IPS-18a (cell line): ENCODE results near the gene CLIC3.

Experiments used
- H3K27ac ChIP-seq: one replicate; pipeline ENCODE4 v1.5.1; 2013; ENCODE audit warnings: low read length
- H3K27me3 ChIP-seq: one replicate; pipeline ENCODE4 v1.6.1; 2013; ENCODE audit warnings: mild to moderate bottlenecking, low read length; ENCODE audit not compliant: control insufficient read depth, insufficient read depth
- H3K36me3 ChIP-seq: one replicate; pipeline ENCODE4 v1.6.1; 2013; ENCODE audit warnings: low read depth, low read length; ENCODE audit not compliant: control insufficient read depth
- H3K4me1 ChIP-seq: one replicate; pipeline ENCODE4 v1.6.1; 2013; ENCODE audit warnings: low read depth, low read length; ENCODE audit not compliant: control insufficient read depth
- H3K4me3 ChIP-seq: one replicate; pipeline ENCODE4 v1.5.1; 2013; ENCODE audit warnings: low read length
- H3K9ac ChIP-seq: one replicate; pipeline ENCODE4 v1.6.1; 2013; ENCODE audit warnings: mild to moderate bottlenecking, low read length, moderate library complexity
- H3K9me3 ChIP-seq: one replicate; pipeline ENCODE4 v1.6.1; 2013; ENCODE audit warnings: low read depth, low read length; ENCODE audit not compliant: control insufficient read depth

CLIC3 gene

GRCh38 chr9:136950656-136951276 is 45.6 kb downstream of the CLIC3 start:
- no peaks in the 10 kb centered on the region for H3K27me3 ChIP-seq
- no peaks in the 10 kb centered on the region for H3K36me3 ChIP-seq
- peaks cover 5% of the 10 kb centered on the region for H3K4me1 ChIP-seq
- H3K9me3 ChIP-seq: no peaks in the 10 kb centered on the region
- peak overlapping the region; percentile 62 for H3K4me3 ChIP-seq
- no peak overlapping the region for H3K27ac ChIP-seq
- H3K9ac ChIP-seq: peak overlapping the region; percentile 54

DNA sequence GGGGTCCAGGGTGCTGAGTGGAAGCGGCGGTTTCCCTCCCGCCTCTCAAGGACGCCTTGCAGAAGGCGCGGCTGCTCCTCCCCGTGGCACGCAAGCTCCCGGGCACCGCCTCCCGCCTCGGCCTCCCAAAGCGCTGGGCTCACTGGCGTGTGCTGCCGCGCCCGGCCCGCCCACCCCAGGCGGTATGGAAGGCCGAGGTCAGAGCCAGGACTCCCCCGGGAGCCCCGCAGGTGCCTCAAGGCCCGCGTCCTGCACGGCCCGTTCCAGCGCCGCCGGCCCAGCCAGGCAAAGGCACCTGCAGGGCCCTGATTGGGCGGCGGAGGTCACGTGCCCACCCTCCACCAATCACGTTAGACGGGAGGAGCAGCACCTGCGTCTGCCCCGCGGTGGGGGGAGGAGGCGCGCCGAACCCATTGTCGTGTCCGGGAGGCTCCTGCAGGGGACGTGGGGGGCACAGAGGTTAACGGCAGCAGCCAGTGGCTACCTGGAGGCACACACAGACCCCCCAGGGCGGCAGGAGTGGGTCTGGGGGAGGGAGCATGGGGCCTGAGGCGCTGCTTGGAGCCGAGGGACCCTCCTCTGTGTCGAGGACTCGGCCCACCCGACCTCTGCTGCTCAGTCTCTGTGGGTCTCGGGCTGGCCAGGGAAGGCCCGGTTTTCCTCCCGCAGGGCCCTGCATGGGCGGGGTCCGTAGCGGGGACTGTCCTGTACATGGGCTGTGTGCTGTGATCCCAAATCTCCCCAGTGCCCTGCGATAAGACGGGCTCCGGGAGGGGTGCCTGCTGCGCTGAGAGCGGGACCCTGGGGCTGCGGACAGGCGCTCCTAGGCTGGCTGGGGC is 46.3 kb downstream of the CLIC3 start:
- Histone ChIP-seq H3K9ac (peak overlapping the region; percentile 54), H3K27ac (no peak overlapping the region), H3K36me3 (no peaks in the 10 kb centered on the region), H3K27me3 (no peaks in the 10 kb centered on the region), H3K9me3 (no peaks in the 10 kb centered on the region), H3K4me3 (peak overlapping the region; percentile 62), H3K4me1 (peaks cover 5% of the 10 kb centered on the region)

GRCh38 chr9:136949239-136949816 is 47.0 kb downstream of the CLIC3 start:
- Histone ChIP-seq H3K36me3 (no peaks in the 10 kb centered on the region), H3K9ac (peak overlapping the region; percentile 36), H3K27ac (no peak overlapping the region), H3K4me3 (peak overlapping the region; percentile 62), H3K27me3 (no peaks in the 10 kb centered on the region), H3K9me3 (no peaks in the 10 kb centered on the region), H3K4me1 (peaks cover 5% of the 10 kb centered on the region)

DNA sequence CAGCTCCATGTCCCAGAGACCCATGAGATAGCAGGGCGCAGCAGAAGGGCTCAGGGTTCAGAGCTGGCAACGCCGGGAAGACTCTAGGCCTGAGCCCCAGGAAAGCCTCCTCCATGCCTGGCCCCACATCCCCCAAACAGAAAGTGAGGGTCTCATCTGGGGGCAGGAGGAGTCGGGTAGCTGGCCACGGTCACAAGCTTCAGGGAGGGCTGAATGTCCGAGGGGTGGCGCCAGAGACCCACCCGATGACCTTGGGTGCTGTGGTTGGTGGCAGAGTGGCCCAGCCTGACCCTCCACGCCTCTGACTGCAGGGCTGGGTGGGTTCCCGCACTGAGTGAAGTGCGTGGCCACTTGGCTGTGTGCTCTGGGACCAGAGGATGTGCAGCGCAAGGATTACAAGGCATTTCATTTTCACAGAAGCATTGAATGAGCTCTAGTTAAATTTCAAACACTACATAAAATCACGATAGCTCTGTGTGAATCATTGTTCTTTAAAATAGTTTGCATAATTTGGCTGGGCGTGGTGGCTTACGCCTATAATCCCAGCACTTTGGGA is 48.3 kb downstream of the CLIC3 start:
- peaks cover 5% of the 10 kb centered on the region for H3K4me1 ChIP-seq
- H3K9ac ChIP-seq: no peak overlapping the region
- H3K27ac ChIP-seq: no peak overlapping the region
- no peaks in the 10 kb centered on the region for H3K27me3 ChIP-seq
- H3K36me3 ChIP-seq: no peaks in the 10 kb centered on the region
- H3K9me3 ChIP-seq: no peaks in the 10 kb centered on the region
- H3K4me3 ChIP-seq: no peak overlapping the region

- H3K9me3 ChIP-seq: no peaks in the 10 kb centered on the region
- H3K4me3 ChIP-seq: no peak overlapping the region
- H3K9ac ChIP-seq: no peak overlapping the region
- H3K27ac ChIP-seq: no peak overlapping the region
- peaks cover 5% of the 10 kb centered on the region for H3K4me1 ChIP-seq
- H3K27me3 ChIP-seq: no peaks in the 10 kb centered on the region
- H3K36me3 ChIP-seq: no peaks in the 10 kb centered on the region
Measured at GRCh38 chr9:136947028-136947891, 49.1 kb downstream of the CLIC3 start.

GRCh38 chr9:136946228-136947027 is 49.9 kb downstream of the CLIC3 start:
- H3K27ac ChIP-seq: no peak overlapping the region
- peaks cover 5% of the 10 kb centered on the region for H3K4me1 ChIP-seq
- H3K9me3 ChIP-seq: no peaks in the 10 kb centered on the region
- H3K36me3 ChIP-seq: peaks cover 4% of the 10 kb centered on the region
- H3K9ac ChIP-seq: no peak overlapping the region
- no peaks in the 10 kb centered on the region for H3K27me3 ChIP-seq
- H3K4me3 ChIP-seq: no peak overlapping the region

DNA sequence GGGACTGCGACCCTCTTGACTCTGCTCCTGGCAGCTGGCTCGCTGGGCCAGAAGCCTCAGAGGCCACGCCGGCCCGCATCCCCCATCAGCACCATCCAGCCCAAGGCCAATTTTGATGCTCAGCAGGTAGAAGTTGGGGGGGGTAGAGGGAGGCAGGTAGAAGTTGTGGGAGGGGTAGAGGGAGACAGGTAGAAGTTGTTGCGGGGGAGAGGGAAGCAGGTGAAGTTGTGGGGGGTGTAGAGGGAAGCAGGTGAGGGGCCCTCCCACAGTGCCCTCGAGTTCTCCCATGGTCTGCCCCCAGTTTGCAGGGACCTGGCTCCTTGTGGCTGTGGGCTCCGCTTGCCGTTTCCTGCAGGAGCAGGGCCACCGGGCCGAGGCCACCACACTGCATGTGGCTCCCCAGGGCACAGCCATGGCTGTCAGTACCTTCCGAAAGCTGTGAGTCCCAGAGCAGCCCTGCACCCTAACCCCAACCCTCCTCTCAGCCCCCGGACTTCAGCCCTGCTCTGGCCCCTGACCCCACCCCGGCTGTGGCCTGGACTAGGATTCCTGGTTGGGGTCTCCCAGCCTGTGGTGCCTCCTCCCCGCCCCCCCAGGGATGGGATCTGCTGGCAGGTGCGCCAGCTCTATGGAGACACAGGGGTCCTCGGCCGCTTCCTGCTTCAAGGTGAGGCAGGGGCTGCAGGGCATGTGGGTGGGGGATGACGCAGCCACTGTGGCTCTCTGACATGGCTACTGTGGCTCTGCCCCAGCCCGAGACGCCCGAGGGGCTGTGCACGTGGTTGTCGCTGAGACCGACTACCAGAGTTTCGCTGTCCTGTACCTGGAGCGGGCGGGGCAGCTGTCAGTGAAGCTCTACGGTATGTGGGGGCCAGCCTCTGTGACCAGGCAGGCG is 50.8 kb downstream of the CLIC3 start:
- Histone ChIP-seq H3K4me3 (no peak overlapping the region), H3K9me3 (no peaks in the 10 kb centered on the region), H3K27ac (no peak overlapping the region), H3K9ac (no peak overlapping the region), H3K4me1 (peaks cover 4% of the 10 kb centered on the region), H3K27me3 (no peaks in the 10 kb centered on the region), H3K36me3 (peaks cover 8% of the 10 kb centered on the region)
